ENCODE data around the gene ASPN.

The ASPN gene

DNA sequence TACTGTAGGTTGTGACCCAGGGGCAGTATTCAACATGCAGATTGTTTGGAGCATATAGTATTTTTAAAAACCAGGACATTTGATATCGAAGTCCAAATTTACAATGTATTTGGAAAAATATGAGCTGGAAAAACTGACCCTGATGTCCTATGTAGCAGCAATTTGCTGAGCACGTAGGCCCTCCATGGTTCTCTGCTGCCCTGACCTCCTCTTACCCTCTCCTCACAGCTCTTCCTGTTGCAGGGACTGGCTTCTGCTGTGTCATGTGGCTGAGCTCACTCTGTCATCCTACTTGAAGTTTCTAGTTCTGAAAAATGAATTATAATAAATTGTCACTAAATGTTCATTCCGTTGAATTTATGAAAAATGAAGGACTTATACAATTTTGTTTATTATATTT is 4.1 kb upstream of the ASPN start (continued):
- TF ChIP-seq ZBTB21 (tag by site-specific recombination; IDR thresholded peaks at IDR 0.05) (no peak), ZNF239 (tag by site-specific recombination; IDR thresholded peaks at IDR 0.05) (no peak)

DNA sequence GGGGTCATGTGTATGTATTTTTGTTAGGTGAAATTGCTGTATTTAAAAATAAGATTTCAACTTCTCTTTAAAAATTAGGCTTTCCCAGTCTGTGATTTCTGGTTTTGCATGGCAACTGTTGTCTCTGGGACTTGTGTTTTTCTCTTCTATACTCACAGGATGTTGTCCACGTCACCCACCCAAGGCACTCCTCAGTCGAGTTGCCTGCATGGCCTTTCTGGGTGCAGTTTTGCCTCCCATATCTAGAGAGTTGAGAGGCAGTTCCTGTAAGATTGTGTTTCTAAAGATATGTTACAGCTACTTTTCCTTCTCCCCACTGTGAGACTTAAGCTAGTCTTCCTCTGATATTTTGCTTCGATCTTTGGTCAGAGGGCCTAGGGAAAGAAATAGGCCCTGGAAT is 2.3 kb upstream of the ASPN start:
- Histone ChIP-seq H3K4me3 (ENCODE audit: low read depth, low read length) (no peak overlapping the region), H3K27ac (ENCODE audit: extremely low read depth, low read depth, low read length) (no peak overlapping the region), H3K9me3 (ENCODE audit: control insufficient read depth, insufficient read depth, low read depth, low read length) (no peaks in the 10 kb centered on the region), H3K4me1 (ENCODE audit: control insufficient read depth, insufficient read depth, low read length) (no peaks in the 10 kb centered on the region), H3K36me3 (ENCODE audit: control insufficient read depth in 2 of 2, insufficient read depth in 1 of 2, low read length in 2 of 2) (no peaks in the 10 kb centered on the region)
- ChIA-PET POLR2A (no interaction called here), CTCF (no interaction called here)
- no peak for TF ChIP-seq ZNF785 (tag by site-specific recombination; IDR thresholded peaks at IDR 0.05)
- TF ChIP-seq IKZF3 (tag by site-specific recombination; IDR thresholded peaks at IDR 0.05), result no peak

DNA sequence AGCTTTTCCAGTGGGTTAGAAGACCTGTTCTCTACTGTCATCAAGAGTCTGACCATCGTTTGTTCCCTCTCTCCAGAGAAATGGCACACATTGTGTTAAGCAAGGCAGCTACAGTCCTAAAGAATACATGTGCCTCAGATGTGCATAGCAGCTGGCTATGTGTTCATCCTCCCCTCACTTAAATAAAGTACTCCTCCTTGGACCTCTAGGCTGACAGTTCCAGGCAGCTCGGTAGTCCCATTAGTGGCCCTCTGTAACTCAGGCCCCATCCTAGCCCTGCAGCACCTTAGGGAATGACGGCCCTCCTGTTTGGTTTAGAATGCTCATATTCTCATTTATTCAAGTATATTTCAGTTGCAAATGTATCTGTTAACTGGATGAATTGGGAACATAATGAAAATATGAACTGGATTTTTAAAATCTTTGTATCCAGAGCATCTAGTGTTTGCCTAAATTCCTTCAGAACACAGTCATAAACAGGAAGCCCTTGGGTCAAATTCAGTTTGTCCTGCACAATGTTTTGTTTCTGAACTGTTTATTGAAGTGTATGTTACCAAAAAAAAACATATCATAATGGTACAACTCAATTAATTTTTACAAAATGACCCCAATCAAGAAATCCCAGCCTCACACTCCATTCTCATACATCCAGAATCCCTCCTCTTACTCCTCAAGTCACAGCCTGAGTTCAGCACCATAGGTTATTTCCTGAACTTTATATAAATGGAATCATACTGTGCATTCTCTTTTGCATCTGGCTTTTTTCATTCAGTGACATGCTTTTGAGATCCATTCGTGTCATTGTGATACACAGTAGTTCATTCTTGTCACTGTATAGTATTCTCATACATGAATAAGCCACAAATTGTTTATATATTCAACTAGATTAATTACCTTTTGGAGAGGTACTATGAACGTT is 1.6 kb upstream of the ASPN start:
- ChIA-PET POLR2A (no interaction called here), CTCF (interaction anchor here (0.6 kb wide), 1 partner anchor 162 kb away, joined by 4 read pairs; no protein-coding TSS in a partner anchor)
- TF ChIP-seq, protein P1, sequence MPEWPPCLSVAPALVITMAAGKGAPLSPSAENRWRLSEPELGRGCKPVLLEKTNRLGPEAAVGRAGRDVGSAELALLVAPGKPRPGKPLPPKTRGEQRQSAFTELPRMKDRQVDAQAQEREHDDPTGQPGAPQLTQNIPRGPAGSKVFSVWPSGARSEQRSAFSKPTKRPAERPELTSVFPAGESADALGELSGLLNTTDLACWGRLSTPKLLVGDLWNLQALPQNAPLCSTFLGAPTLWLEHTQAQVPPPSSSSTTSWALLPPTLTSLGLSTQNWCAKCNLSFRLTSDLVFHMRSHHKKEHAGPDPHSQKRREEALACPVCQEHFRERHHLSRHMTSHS (tag by site-specific recombination; IDR thresholded peaks at IDR 0.05), result no peak
- no peak for TF ChIP-seq WT1 (tag by site-specific recombination; IDR thresholded peaks at IDR 0.05)
- TF ChIP-seq, protein P2, sequence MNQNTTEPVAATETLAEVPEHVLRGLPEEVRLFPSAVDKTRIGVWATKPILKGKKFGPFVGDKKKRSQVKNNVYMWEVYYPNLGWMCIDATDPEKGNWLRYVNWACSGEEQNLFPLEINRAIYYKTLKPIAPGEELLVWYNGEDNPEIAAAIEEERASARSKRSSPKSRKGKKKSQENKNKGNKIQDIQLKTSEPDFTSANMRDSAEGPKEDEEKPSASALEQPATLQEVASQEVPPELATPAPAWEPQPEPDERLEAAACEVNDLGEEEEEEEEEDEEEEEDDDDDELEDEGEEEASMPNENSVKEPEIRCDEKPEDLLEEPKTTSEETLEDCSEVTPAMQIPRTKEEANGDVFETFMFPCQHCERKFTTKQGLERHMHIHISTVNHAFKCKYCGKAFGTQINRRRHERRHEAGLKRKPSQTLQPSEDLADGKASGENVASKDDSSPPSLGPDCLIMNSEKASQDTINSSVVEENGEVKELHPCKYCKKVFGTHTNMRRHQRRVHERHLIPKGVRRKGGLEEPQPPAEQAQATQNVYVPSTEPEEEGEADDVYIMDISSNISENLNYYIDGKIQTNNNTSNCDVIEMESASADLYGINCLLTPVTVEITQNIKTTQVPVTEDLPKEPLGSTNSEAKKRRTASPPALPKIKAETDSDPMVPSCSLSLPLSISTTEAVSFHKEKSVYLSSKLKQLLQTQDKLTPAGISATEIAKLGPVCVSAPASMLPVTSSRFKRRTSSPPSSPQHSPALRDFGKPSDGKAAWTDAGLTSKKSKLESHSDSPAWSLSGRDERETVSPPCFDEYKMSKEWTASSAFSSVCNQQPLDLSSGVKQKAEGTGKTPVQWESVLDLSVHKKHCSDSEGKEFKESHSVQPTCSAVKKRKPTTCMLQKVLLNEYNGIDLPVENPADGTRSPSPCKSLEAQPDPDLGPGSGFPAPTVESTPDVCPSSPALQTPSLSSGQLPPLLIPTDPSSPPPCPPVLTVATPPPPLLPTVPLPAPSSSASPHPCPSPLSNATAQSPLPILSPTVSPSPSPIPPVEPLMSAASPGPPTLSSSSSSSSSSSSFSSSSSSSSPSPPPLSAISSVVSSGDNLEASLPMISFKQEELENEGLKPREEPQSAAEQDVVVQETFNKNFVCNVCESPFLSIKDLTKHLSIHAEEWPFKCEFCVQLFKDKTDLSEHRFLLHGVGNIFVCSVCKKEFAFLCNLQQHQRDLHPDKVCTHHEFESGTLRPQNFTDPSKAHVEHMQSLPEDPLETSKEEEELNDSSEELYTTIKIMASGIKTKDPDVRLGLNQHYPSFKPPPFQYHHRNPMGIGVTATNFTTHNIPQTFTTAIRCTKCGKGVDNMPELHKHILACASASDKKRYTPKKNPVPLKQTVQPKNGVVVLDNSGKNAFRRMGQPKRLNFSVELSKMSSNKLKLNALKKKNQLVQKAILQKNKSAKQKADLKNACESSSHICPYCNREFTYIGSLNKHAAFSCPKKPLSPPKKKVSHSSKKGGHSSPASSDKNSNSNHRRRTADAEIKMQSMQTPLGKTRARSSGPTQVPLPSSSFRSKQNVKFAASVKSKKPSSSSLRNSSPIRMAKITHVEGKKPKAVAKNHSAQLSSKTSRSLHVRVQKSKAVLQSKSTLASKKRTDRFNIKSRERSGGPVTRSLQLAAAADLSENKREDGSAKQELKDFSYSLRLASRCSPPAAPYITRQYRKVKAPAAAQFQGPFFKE (tag by site-specific recombination; IDR thresholded peaks at IDR 0.05; ENCODE audit: borderline replicate concordance), result no peak
- no peak for TF ChIP-seq ZFP41 (tag by site-specific recombination; IDR thresholded peaks at IDR 0.05; ENCODE audit: borderline replicate concordance)
- no peak for TF ChIP-seq TCF7L2 (IDR thresholded peaks at IDR 0.05; ENCODE audit: borderline replicate concordance, low read depth, low read length)
- no peak for TF ChIP-seq ZNF514 (tag by site-specific recombination; IDR thresholded peaks at IDR 0.05)
- no peak for TF ChIP-seq HOXD13 (CRISPR knock-in tag; IDR thresholded peaks at IDR 0.05; ENCODE audit: borderline replicate concordance)
- no peak for TF ChIP-seq SCRT1 (tag by site-specific recombination; IDR thresholded peaks at IDR 0.05; ENCODE audit: borderline replicate concordance)
- TF ChIP-seq ZNF792 (tag by site-specific recombination; IDR thresholded peaks at IDR 0.05), result no peak
- TF ChIP-seq SP2 (tag by site-specific recombination; IDR thresholded peaks at IDR 0.05), result no peak
- no peak for TF ChIP-seq ZNF16 (tag by site-specific recombination; IDR thresholded peaks at IDR 0.05; ENCODE audit: low read depth)
- TF ChIP-seq ZNF223 (tag by site-specific recombination; IDR thresholded peaks at IDR 0.05), result no peak
- TF ChIP-seq ZNF560 (tag by site-specific recombination; IDR thresholded peaks at IDR 0.05; ENCODE audit: borderline replicate concordance), result no peak
- H3K4me1 ChIP-seq (ENCODE audit: control insufficient read depth, insufficient read depth, low read length), result no peaks in the 10 kb centered on the region
- H3K9me3 ChIP-seq (ENCODE audit: control insufficient read depth, insufficient read depth, low read depth, low read length), result no peaks in the 10 kb centered on the region
- no peak overlapping the region for H3K4me3 ChIP-seq (ENCODE audit: low read depth, low read length)
- no peaks in the 10 kb centered on the region for H3K36me3 ChIP-seq (ENCODE audit: control insufficient read depth in 2 of 2, insufficient read depth in 1 of 2, low read length in 2 of 2)
- no peak overlapping the region for H3K27ac ChIP-seq (ENCODE audit: extremely low read depth, low read depth, low read length)
